ENCODE data around the gene ATP6V0A1.

- TF ChIP-seq, protein P1, sequence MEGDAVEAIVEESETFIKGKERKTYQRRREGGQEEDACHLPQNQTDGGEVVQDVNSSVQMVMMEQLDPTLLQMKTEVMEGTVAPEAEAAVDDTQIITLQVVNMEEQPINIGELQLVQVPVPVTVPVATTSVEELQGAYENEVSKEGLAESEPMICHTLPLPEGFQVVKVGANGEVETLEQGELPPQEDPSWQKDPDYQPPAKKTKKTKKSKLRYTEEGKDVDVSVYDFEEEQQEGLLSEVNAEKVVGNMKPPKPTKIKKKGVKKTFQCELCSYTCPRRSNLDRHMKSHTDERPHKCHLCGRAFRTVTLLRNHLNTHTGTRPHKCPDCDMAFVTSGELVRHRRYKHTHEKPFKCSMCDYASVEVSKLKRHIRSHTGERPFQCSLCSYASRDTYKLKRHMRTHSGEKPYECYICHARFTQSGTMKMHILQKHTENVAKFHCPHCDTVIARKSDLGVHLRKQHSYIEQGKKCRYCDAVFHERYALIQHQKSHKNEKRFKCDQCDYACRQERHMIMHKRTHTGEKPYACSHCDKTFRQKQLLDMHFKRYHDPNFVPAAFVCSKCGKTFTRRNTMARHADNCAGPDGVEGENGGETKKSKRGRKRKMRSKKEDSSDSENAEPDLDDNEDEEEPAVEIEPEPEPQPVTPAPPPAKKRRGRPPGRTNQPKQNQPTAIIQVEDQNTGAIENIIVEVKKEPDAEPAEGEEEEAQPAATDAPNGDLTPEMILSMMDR (conservative IDR thresholded peaks at IDR 0.05; ENCODE audit: low read depth, low read length) = no peak
- TF ChIP-seq EZH2 (IDR thresholded peaks at IDR 0.05; ENCODE audit: low read length, unreplicated experiment) = no peak
Observed at GRCh38 chr17:42476411-42476810, 17.7 kb downstream of the ATP6V0A1 start.

Data from PC-3 (cell line).